C4-2B (cell line): ENCODE results near the gene ITGB5.

Experiments used
- CTCF ChIP-seq: fragments of 450-650 bp; conservative IDR thresholded peaks from 2 replicates; pipeline ENCODE4 v1.5.1; 2017; ENCODE audit warnings: mild to moderate bottlenecking
- ZFX ChIP-seq: fragments of 450-650 bp; IDR thresholded peaks from 2 replicates; pipeline ENCODE4 v1.6.1; 2017

GRCh38 chr3:124924741-124925140 is 37.6 kb upstream of the ITGB5 start:
- TF ChIP-seq CTCF, result no peak
- no peak for TF ChIP-seq ZFX
